HG02763 (cell line): ENCODE measurements around the gene TFR2.

Experiments used
- ATAC-seq: cut with Tn5 transposase; IDR thresholded peaks from one replicate; pipeline ENCODE4 v1.9.1; 2021; ENCODE audit warnings: mild to moderate bottlenecking, moderate library complexity; ENCODE audit not compliant: unreplicated experiment

TFR2 gene

GRCh38 chr7:100654908-100655831, 13.8 kb upstream of the TFR2 start:
- ATAC-seq: no peak

- no peak for ATAC-seq
Measured at GRCh38 chr7:100649826-100650565, 8.6 kb upstream of the TFR2 start.

GRCh38 chr7:100642534-100642907, 1.2 kb upstream of the TFR2 start:
- ATAC-seq: no peak

GRCh38 chr7:100641860-100642533, 645 bp upstream of the TFR2 start:
- ATAC-seq: no peak

GRCh38 chr7:100640517-100641440, 573 bp downstream of the TFR2 start:
- no peak for ATAC-seq

GRCh38 chr7:100639995-100640516, 1.3 kb downstream of the TFR2 start:
- ATAC-seq: no peak

GRCh38 chr7:100632951-100633717, 8.2 kb downstream of the TFR2 start:
- no peak for ATAC-seq

DNA sequence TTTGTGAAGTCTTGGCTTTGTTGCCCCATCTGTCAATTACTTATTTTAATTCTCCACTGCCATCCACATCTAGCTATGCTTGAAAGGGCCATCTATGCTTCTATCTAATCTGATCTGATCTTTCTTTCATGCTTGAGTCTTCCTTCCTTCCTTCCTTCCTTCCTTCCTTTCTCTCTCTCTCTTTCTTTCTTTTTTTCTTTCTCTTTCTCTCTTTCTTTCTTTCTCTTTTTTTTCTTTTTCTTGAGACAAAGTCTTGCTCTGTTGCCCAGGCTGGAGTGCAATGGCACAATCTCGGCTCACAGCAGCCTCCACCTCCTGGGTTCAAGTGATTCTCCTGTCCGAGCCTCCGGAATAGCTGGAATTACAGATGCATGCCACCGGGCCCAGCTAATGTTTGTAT, 11.3 kb downstream of the TFR2 start:
- no peak for ATAC-seq

GRCh38 chr7:100629117-100629716, 12.1 kb downstream of the TFR2 start:
- ATAC-seq: no peak

DNA sequence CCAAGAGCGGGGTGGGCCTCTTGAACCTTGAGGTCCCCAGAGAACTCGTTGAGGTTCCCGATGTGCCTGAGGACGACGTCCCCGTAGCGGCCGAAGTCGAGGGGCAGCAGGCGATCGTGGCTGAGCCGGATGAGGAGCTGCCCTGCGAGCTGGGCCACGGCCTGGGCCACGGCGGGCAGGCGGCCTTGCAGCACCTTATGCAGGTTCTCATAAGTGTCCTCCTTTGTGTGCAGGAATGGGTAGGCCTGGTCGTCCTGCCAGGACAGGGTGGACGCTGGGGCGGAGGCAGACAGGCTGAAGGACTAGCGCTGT, 14.2 kb downstream of the TFR2 start:
- no peak for ATAC-seq

DNA sequence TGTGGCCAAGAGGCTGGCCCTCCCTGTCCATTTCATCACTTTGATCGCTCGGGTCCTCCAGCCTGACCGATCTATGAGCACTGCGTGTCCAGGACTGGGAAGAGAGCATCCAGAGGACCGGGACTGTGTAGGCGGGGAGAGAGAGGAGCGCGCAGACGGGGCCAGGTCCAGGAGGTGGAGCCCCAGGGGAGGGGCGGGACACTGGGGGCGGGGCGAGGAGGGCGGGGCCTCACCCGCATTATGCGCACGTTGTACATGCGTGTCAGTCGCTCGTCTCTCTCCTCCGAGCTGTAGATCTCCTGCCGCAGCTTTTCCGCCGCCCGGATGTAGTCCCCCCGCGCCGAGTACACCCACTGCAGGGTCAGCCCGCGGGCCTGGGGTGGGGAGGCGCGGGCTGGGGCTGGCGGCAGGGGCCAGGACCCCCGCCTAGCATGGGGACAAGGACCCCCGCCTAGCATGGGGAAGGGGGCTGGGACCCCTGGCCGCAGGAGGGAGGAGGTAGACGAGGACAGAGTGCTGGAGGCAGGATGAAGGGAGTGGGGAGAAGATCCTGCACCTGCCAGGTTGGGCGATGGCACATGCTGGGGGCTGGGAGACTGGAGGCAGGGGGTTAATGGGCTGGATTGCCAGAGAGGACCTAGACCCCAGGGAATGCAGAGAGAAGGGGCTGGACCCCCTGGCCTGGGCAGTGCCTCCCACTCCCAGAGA, 14.7 kb downstream of the TFR2 start:
- ATAC-seq: no peak

DNA sequence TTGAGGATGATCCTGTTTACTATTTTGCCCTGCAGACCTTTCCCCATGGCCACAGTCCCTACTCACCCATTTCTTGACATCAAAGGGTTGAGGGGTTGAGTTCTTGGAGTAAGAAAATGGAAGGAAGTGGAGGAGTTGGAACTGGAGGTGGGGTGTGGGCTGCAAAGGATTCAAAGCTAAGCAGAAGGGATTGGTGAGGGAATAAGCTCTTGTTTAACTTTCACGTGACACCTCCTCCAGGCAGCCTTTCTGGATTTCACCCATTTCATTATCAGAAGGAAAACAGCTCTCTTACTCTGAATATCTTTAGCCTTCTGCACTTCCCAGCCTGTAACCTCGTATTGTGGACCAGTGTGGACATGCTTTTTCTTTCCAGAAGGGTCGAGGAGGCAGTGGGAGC, 15.3 kb downstream of the TFR2 start:
- ATAC-seq: no peak

GRCh38 chr7:100623951-100624824, 17.2 kb downstream of the TFR2 start:
- no peak for ATAC-seq

- no peak for ATAC-seq
Measured at GRCh38 chr7:100621554-100621953, 19.8 kb downstream of the TFR2 start.

DNA sequence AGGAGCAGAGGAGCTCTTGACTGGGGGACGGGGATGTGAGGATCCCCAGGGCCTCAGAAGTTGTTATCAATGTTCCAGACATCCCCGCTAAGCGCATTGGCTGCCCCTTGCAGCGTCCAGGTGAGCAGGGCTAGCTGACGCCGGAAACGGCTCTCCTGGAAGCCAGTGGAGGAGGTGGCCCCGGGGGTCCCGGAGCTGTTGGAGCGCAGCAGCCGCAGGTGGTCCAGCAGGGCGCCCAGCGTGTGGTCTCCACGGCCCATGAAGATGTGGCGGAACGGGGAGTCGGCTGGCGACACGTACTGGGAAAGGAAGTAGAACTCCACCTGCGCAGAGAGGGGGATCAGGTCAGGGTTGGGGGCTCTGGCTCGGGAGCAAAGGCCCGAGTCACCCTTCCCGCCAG, 20.5 kb downstream of the TFR2 start:
- no peak for ATAC-seq

DNA sequence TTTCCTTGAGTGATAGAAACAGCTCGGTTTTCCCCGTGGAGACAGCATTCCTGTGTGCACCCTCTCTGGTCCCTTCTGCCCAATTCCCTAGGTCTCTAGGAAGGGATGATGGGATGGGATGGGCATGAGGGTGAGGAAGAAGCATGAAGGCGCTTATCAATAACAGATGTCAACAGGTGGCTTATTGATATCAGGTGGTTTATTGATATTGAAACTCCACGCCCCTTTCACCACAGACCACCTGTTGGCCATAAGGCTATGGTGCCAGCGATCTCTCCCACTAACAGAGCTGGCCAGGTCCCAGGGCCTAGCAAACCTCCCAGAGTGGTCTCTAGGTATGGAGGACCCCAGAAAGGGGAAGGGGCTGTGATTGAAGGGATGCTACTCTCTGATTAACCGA, 21.1 kb downstream of the TFR2 start:
- ATAC-seq: no peak

DNA sequence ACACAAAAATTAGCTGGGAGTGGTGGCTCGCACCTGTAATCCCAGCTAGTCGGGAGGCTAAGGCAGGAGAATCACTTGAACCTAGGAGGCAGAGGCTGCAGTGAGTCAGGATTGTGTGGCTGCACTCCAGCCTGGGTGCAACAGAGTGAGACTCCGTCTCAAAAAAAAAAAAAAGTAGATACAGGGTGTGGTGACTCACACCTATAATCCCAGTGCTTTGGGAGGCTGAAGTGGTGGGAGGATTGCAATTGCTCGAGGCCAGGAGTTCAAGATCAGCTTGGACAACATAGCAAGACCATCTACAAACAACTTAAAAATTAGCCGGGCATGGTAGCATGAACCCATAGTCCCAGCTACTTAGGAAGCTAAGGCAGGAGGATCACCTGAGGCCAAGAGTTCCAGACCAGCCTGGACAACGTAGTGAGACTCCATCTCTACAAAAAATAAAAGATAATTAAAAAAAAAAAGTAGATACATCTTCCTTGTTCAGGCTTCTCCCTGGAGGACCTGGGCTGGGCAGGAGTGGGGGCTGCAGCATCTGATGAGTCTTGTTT, 27.0 kb downstream of the TFR2 start:
- ATAC-seq: no peak
